Activated CD4-positive, alpha-beta T cell treated with anti-CD3 and anti-CD28 coated beads, Interleukin-2, Interleukin-6, amounts not matched to agents 100 ng/mL and 50 ng/mL, durations not matched to agents 16 hours and 8 hours (primary cell): Measurements from ENCODE around the gene MAPKBP1.

Experiments
- DNase-seq: peaks from one replicate; pipeline ENCODE4 v3.0.0-alpha.2; 2020

MAPKBP1 gene

GRCh38 chr15:41782371-41783282, 8.3 kb downstream of the MAPKBP1 start:
- DNase-seq, result no peak

- DNase-seq, result no peak
Observed at GRCh38 chr15:41783296-41783695, 9.0 kb downstream of the MAPKBP1 start.

GRCh38 chr15:41788262-41788661, 14.0 kb downstream of the MAPKBP1 start:
- DNase-seq, result no peak

GRCh38 chr15:41789236-41789635, 15.0 kb downstream of the MAPKBP1 start:
- no peak for DNase-seq

- DNase-seq, result no peak
Observed at GRCh38 chr15:41789662-41790061, 15.4 kb downstream of the MAPKBP1 start.

GRCh38 chr15:41790169-41790568, 15.9 kb downstream of the MAPKBP1 start:
- DNase-seq, result no peak

GRCh38 chr15:41790756-41791546, 16.7 kb downstream of the MAPKBP1 start:
- no peak for DNase-seq

GRCh38 chr15:41791547-41791937, 17.3 kb downstream of the MAPKBP1 start:
- no peak for DNase-seq

- DNase-seq, result no peak
Observed at GRCh38 chr15:41792000-41792637, 17.8 kb downstream of the MAPKBP1 start.

GRCh38 chr15:41794081-41794480, 19.8 kb downstream of the MAPKBP1 start:
- no peak for DNase-seq

- DNase-seq, result no peak
Observed at GRCh38 chr15:41795996-41796856, 21.9 kb downstream of the MAPKBP1 start.

GRCh38 chr15:41797201-41797944, 23.1 kb downstream of the MAPKBP1 start:
- no peak for DNase-seq

GRCh38 chr15:41798607-41799487, 24.6 kb downstream of the MAPKBP1 start:
- no peak for DNase-seq

GRCh38 chr15:41799488-41799805, 25.2 kb downstream of the MAPKBP1 start:
- no peak for DNase-seq

- DNase-seq, result no peak
Observed at GRCh38 chr15:41801185-41801584, 26.9 kb downstream of the MAPKBP1 start.

GRCh38 chr15:41801850-41802455, 27.7 kb downstream of the MAPKBP1 start:
- DNase-seq, result no peak

GRCh38 chr15:41804361-41804760, 30.1 kb downstream of the MAPKBP1 start:
- no peak for DNase-seq

GRCh38 chr15:41804916-41805666, 30.8 kb downstream of the MAPKBP1 start:
- DNase-seq, result no peak

GRCh38 chr15:41805711-41806110, 31.4 kb downstream of the MAPKBP1 start:
- DNase-seq, result no peak
